ES-I3 (cell line): Measurements from ENCODE around the gene B4GALNT4.

Experiments used
- H3K36me3 ChIP-seq: 2 replicates; pipeline ENCODE4 v1.6.1; 2013; ENCODE audit warnings: mild to moderate bottlenecking, low read length, control low read depth, moderate library complexity; ENCODE audit not compliant: insufficient read depth
- H3K4me1 ChIP-seq: 2 replicates; pipeline ENCODE4 v1.6.1; 2013; ENCODE audit warnings: mild to moderate bottlenecking, control low read depth, low read length; ENCODE audit not compliant: insufficient read depth
- H3K9ac ChIP-seq: 2 replicates; pipeline ENCODE4 v1.6.1; 2013; ENCODE audit warnings: low read depth, mild to moderate bottlenecking, low read length, moderate library complexity
- H3K9me3 ChIP-seq: 2 replicates; pipeline ENCODE4 v1.6.1; 2013; ENCODE audit warnings: mild to moderate bottlenecking, low read length, moderate library complexity; ENCODE audit not compliant: control insufficient read depth, insufficient read depth

B4GALNT4 gene

DNA sequence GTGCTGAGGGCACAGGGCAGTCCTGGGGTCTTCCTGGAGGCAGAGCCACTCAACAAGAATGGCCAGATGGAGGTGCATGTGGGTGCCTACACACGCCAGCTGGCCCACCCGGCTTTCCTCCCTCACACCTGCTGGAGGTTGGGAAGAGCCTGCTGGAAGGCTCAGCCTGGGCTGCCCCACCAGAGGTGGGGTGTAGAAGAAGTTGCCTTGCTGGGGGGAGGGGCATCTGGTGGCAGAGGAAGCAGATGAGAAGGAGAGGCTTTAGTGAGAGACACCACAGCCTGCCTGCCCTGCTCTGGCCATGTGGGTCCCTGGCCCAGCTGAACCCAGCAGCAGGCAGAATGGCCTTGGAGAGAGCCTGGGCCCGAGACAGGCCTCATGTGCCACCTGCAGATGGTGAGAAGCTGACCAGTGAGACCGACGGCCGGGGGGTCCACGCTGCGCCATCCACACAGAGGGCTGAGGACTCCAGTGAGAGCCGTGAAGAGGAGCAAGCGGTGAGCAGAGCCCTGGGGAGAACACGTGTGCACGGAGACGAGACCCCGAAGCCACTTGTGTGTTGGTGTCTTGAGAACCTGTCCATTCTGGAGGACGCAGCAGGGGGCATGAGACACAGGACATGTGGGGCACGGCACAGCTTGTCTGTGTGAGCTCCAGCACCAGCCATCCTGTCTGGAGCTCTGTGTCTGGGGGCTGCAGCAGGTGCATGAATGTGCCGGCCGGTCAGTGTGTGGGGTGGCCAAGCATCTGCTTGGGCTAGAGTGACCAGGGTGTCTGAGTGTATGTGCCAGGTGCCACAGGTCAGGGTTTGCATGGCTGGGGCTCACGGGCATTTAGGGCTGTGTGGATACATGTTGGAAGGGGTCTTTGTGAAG lies 2.7 kb downstream of the B4GALNT4 start:
- no peaks in the 10 kb centered on the region; the same call in 1 of the 2 replicates for H3K36me3 ChIP-seq
- H3K9ac ChIP-seq = no peak overlapping the region
- H3K9me3 ChIP-seq = no peaks in the 10 kb centered on the region
- H3K4me1 ChIP-seq = no peaks in the 10 kb centered on the region

DNA sequence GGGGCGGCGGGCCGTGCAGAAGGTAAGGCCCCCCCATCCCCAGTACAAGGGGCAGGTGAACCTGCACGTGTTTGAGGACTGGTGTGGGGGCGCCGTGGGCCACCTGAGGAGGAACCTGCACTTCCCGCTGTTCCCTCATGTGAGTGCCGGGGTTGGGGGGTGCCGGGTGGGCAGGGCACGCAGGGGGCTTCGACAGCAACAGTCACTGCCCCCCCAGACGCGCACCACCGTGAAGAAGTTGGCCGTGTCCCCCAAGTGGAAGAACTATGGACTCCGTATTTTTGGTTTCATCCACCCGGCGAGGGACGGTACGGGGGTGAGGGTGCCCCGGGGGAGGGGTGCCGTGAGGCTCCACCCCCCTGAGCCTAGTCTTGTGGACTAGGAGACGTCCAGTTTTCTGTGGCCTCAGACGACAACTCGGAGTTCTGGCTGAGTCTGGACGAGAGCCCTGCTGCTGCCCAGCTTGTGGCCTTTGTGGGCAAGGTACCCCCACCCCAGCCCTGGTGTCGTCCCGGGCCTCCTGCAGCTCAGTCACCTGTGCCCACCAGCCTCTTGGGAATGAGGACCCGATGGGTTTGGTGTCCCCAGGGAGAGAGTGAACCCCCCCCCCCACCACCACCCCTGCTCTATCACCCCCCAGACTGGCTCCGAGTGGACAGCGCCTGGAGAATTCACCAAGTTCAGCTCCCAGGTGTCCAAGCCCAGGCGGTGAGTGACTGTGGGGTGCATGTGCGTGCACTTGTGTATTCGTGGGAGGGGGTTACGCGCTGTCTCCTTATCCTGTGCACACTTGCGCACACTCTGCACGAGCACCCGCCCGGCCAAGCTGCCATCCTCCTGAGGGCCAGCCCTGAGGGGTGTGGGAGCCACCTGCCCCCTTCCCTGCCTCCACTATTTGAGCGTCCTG lies 3.8 kb downstream of the B4GALNT4 start:
- Histone ChIP-seq H3K9me3 (no peaks in the 10 kb centered on the region), H3K4me1 (no peaks in the 10 kb centered on the region), H3K36me3 (no peaks in the 10 kb centered on the region; the same call in 1 of the 2 replicates), H3K9ac (no peak overlapping the region)

DNA sequence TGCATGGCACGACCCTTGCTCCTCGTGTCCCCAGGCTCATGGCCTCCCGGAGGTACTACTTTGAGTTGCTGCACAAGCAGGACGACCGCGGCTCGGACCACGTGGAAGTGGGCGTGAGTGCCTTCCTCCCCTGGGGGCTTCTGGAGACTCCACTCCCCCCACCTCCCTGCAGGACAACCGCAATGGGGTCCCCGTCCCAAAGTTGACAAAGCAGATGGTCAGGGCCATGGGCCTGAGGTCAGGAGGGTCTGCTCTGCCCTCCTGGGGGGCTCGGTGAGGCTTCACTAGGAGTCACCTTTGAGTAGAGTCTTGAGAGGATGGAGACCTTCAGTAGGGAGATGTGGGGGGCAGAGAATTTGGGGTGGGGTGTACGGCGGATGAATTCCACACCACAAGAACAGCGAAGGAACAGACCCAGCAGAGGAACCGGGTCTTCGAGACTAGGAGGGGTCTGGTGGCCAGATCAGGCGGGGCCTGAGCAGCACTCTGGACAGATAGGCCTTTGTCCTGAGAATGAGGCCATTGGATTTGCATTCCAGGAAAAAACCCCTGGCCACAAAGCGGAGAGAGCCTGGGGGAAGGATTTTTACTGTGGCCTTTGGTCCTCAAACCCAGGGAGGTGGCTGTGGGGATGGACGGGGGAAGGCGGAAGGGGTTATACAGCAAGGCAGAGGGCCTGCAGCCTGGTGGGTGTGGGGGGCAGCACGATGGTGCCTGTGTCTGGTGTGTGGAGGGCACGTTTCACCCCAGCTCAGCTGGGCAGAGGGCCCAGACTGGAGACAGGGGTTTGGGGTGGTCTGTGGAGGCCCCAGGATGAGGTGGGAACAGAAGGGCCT lies 4.6 kb downstream of the B4GALNT4 start:
- Histone ChIP-seq H3K36me3 (no peaks in the 10 kb centered on the region; the same call in 1 of the 2 replicates), H3K4me1 (no peaks in the 10 kb centered on the region), H3K9ac (no peak overlapping the region), H3K9me3 (no peaks in the 10 kb centered on the region)

DNA sequence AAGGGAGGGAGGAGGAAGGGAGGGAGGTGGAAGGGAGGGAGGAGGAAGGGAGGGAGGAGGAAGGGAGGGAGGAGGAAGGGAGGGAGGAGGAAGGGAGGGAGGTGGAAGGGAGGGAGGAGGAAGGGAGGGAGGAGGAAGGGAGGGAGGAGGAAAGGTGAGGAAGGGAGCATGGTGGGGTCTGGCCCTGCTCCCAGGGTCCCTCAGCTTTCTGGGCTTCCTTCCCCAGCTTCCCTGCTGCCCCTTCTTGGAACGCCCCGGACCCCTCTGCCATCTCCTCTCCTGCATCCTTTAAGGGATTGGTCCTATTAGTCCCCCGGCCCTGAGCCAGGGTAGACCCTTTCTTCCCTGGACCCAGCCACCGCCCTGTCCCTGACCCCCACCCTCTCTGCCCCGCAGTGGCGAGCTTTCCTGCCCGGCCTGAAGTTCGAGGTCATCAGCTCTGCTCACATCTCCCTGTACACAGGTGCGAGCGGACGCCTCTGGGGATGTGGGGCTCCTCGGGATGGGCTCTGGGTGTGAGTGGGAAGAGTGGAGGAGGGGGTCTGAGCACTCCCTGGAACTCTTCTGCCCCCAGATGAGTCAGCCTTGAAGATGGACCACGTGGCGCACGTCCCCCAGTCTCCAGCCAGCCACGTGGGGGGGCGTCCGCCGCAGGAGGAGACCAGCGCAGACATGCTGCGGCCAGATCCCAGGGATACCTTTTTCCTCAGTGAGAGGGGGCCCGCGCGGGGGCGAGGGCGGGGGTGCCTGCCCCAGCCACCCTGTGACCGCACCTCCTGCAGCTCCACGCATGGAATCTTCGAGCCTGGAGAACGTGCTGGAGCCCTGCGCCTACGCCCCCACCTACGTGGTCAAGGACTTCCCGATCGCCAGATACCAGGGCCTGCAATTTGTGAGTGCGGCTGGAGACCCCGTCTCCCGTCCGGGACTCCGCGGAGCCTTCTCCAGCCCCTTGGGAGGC lies 6.0 kb downstream of the B4GALNT4 start:
- Histone ChIP-seq H3K9ac (no peak overlapping the region), H3K9me3 (no peaks in the 10 kb centered on the region), H3K36me3 (no peaks in the 10 kb centered on the region; the same call in 1 of the 2 replicates), H3K4me1 (no peaks in the 10 kb centered on the region)

DNA sequence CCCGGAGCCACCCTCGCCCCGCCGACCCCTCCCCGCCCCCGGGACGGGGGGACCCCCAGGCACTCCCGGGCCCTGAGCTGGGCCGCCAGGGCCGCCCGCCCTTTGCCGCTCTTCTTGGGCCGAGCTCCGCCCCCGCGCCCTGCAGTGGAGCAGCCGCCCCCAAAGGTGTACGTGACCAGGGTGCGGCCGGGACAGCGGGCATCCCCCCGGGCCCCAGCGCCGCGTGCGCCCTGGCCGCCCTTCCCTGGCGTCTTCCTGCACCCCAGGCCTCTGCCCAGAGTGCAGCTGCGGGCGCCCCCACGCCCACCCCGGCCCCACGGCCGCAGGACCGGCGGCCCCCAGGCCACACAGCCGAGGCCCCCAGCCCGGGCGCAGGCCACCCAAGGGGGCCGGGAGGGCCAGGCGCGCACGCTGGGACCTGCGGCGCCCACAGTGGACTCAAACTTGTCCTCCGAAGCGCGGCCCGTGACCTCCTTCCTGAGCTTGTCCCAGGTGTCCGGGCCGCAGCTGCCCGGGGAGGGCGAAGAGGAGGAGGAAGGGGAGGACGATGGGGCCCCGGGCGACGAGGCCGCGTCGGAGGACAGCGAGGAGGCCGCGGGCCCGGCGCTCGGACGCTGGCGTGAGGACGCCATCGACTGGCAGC lies 7.4 kb downstream of the B4GALNT4 start:
- Histone ChIP-seq H3K36me3 (no peaks in the 10 kb centered on the region; the same call in 1 of the 2 replicates), H3K9me3 (no peaks in the 10 kb centered on the region), H3K4me1 (no peaks in the 10 kb centered on the region), H3K9ac (no peak overlapping the region)

DNA sequence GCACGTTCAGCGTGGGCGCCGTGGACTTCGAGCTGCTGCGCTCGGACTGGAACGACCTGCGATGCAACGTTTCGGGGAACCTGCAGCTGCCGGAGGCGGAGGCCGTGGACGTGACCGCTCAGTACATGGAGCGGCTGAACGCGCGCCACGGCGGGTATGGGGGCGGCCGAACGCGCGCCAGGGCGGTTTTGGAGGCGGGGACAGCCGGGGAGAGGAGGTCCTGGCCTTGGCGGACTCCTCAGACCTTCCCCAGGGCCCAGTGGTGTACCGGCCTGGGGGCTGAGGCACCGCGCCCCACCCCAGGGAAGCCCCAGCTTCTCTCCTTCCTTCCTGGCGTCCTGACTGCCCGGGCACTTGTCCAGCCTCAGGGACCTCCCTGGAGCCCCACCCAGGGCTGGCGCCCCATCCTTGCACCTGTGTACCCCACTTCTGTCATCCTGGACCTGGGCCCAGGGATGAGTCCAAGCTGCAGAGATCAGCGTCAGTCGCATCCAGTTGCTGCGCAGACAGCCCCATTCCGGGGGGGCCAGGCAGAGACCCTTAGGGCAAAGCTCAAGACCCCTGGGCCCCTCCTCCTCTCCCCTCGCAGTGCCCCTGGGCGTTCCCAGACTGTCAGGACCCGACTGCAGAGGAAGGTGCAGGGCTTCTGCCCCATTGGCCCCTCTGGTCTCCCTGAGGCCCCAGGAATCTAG lies 8.0 kb downstream of the B4GALNT4 start:
- no peak overlapping the region for H3K9ac ChIP-seq

DNA sequence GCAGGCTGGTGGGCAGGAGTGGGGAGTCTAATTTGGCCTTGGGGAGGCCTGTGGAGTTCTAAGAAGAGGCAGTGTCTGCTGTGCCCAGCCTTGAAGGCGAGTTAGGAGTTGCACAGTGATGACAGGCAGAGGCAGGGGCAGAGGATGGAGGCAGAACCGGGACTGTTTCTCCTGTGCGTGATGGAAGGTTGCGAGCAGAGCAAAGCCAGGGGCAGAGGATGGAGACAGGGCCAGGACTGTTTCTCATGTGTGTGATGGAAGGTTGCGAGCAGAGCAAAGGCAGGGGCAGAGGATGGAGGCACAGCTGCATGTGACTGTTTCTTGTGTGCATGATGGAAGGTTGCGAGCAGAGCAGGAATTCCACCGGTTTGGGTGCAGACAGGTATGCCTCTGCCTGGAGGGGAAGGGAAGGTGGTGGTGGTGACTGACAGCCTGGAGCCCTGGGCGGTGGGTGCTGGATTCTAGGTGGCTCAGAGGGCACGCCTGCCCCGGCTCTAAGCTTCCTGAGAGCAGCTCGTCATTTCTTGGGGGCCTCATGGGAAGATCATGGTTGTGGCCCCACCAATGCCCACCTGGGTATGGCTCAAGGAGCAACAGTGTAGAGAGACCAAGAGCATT lies 8.7 kb downstream of the B4GALNT4 start:
- Histone ChIP-seq H3K4me1 (no peaks in the 10 kb centered on the region), H3K36me3 (no peaks in the 10 kb centered on the region; the same call in 1 of the 2 replicates), H3K9me3 (no peaks in the 10 kb centered on the region), H3K9ac (no peak overlapping the region)

More for the DNA sequence above, 8.0 kb downstream of the B4GALNT4 start:
- Histone ChIP-seq H3K36me3 (no peaks in the 10 kb centered on the region; the same call in 1 of the 2 replicates), H3K9me3 (no peaks in the 10 kb centered on the region), H3K4me1 (no peaks in the 10 kb centered on the region)

DNA sequence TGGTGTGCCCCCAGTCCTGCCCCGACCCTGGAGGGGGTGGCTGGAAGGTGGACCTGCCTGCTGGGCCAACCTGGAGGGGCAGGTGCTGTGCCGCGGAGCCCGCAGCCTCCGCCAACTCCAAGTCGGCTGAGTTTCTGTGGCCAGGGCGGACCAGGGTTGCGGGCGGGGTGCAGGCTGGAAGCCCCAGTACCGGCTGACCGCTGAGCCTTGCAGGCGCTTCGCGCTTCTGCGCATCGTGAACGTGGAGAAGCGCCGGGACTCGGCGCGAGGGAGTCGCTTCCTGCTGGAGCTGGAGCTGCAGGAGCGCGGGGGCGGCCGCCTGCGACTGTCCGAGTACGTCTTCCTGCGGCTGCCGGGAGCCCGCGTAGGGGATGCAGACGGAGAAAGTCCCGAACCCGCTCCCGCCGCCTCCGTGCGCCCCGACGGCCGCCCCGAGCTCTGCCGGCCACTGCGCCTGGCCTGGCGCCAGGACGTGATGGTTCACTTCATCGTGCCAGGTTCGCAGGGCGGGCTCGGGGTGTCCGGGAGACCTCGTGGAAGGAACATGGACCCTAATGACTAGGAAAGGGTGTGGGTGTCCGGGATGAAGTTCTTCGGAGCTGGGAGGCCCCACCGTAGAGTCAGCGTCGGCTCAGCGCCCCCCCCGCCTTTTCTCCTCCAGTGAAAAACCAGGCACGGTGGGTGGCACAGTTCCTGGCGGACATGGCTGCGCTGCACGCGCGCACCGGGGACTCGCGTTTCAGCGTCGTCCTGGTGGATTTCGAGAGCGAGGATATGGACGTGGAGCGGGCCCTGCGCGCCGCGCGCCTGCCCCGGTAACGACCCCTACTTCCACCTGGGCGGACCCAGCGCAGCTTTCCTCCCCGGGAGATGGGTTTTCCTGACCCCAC lies 10.2 kb downstream of the B4GALNT4 start:
- Histone ChIP-seq H3K9me3 (no peaks in the 10 kb centered on the region), H3K36me3 (no peaks in the 10 kb centered on the region; the same call in 1 of the 2 replicates), H3K9ac (no peak overlapping the region), H3K4me1 (no peaks in the 10 kb centered on the region)

DNA sequence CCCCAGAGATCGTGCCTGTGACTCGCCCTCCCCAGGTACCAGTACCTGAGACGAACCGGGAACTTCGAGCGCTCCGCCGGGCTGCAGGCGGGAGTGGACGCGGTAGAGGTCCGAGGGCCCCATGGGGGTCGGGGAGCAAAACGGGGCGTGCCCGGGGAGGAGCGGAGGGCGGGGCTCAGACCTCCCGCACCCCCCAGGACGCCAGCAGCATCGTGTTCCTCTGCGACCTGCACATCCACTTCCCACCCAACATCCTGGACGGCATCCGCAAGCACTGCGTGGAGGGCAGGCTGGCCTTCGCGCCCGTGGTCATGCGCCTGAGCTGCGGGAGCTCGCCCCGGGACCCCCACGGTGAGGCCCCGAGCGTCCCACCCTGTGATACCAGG lies 10.8 kb downstream of the B4GALNT4 start:
- no peaks in the 10 kb centered on the region for H3K4me1 ChIP-seq
- H3K36me3 ChIP-seq = no peaks in the 10 kb centered on the region; the same call in 1 of the 2 replicates
- H3K9me3 ChIP-seq = no peaks in the 10 kb centered on the region
- no peak overlapping the region for H3K9ac ChIP-seq

DNA sequence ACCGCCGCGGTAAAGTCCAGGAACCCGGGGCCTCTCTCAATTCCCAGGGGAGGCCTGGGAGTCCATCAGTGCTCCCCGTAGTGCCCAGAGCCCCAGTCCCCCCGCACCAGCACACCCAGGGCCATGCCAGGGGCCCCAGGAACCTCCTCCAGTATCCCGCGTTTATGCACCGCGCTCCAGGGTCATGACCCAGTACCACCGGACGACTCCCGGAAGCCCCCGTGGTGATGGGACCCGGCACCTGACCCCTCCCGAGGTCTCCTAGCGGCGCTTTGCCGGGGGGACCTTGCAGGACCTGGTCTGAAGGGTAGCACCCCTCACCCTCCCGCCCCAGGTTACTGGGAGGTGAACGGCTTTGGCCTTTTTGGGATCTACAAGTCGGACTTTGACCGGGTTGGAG lies 11.2 kb downstream of the B4GALNT4 start:
- Histone ChIP-seq H3K9me3 (no peaks in the 10 kb centered on the region), H3K9ac (no peak overlapping the region), H3K36me3 (no peaks in the 10 kb centered on the region), H3K4me1 (no peaks in the 10 kb centered on the region)

DNA sequence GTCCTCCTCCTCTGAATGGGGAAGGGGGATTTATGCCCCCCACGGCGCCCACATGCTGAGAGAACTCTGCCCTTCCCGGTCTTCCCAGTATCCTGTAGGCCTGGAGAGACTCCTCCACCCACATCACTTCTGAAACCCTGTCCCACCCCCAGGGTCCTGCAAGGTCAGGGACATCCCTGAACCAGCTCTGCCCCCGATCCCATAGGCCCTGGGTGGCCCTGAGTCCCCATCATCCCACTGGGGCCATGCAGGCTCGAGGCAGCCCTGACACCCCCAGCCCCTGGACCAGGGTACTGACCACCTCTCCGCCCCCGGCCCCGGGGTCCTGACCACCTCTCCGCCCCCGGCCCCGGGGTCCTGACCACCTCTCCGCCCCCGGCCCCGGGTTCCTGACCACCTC lies 11.7 kb downstream of the B4GALNT4 start:
- H3K9me3 ChIP-seq = no peaks in the 10 kb centered on the region
- no peak overlapping the region for H3K9ac ChIP-seq
- H3K4me1 ChIP-seq = no peaks in the 10 kb centered on the region
- no peaks in the 10 kb centered on the region for H3K36me3 ChIP-seq
